ENCODE data around the gene FTO.
"Not testable (repeated sequence)": the region's sequence is repeated elsewhere in the genome, so short reads cannot be mapped to it uniquely, and the experiment has no call there.

FTO gene

GRCh38 chr16:53703590-53704444 is at the start of gene FTO, which contains the start of gene RPGRIP1L:
TSS of gene FTO (plus strand) at chr16:53704156.
TSS of gene RPGRIP1L (minus strand) at chr16:53703859. CDS start at chr16:53700723, 3,136 bp downstream.
- DNase-seq (ENCODE audit: low read depth), result peak; percentile 94

GRCh38 chr16:53654946-53655345 is 49.0 kb upstream of the FTO start:
- no peak for DNase-seq (ENCODE audit: low read depth)

- DNase-seq (ENCODE audit: low read depth), result no peak
Measured at GRCh38 chr16:53662072-53662471, 41.9 kb upstream of the FTO start.

- DNase-seq (ENCODE audit: low read depth), result no peak
Measured at GRCh38 chr16:53664724-53665345, 39.1 kb upstream of the FTO start.

- no peak for DNase-seq (ENCODE audit: low read depth)
Measured at GRCh38 chr16:53666786-53667415, 37.1 kb upstream of the FTO start.

GRCh38 chr16:53668869-53669268 is 35.1 kb upstream of the FTO start:
- no peak for DNase-seq (ENCODE audit: low read depth)

- DNase-seq (ENCODE audit: low read depth), result no peak
Measured at GRCh38 chr16:53672461-53672860, 31.5 kb upstream of the FTO start.

- DNase-seq (ENCODE audit: low read depth), result no peak
Measured at GRCh38 chr16:53673189-53673588, 30.8 kb upstream of the FTO start.

- DNase-seq (ENCODE audit: low read depth), result no peak
Measured at GRCh38 chr16:53678155-53678554, 25.8 kb upstream of the FTO start.

- no peak for DNase-seq (ENCODE audit: low read depth)
Measured at GRCh38 chr16:53678756-53679343, 25.1 kb upstream of the FTO start.

- no peak for DNase-seq (ENCODE audit: low read depth)
Measured at GRCh38 chr16:53680756-53681155, 23.2 kb upstream of the FTO start.

- DNase-seq (ENCODE audit: low read depth), result no peak
Measured at GRCh38 chr16:53681354-53681753, 22.6 kb upstream of the FTO start.

- not testable (repeated sequence) for DNase-seq (ENCODE audit: low read depth)
Measured at GRCh38 chr16:53685334-53685733, 18.6 kb upstream of the FTO start.

GRCh38 chr16:53686710-53687109 is 17.2 kb upstream of the FTO start:
- DNase-seq (ENCODE audit: low read depth), result no peak

GRCh38 chr16:53689636-53690035 is 14.3 kb upstream of the FTO start:
- DNase-seq (ENCODE audit: low read depth), result no peak

GRCh38 chr16:53690771-53691170 is 13.2 kb upstream of the FTO start:
- no peak for DNase-seq (ENCODE audit: low read depth)

- DNase-seq (ENCODE audit: low read depth), result no peak
Measured at GRCh38 chr16:53692146-53692545, 11.8 kb upstream of the FTO start.

GRCh38 chr16:53693320-53693719 is 10.6 kb upstream of the FTO start:
- DNase-seq (ENCODE audit: low read depth), result no peak

GRCh38 chr16:53695070-53695469 is 8.9 kb upstream of the FTO start:
- DNase-seq (ENCODE audit: low read depth), result no peak

GRCh38 chr16:53698271-53698670 is 5.7 kb upstream of the FTO start:
- not testable (repeated sequence) for DNase-seq (ENCODE audit: low read depth)

- DNase-seq (ENCODE audit: low read depth), result no peak
Measured at GRCh38 chr16:53704445-53704813, 473 bp downstream of the FTO start.

- no peak for DNase-seq (ENCODE audit: low read depth)
Measured at GRCh38 chr16:53707671-53708070, 3.7 kb downstream of the FTO start.

GRCh38 chr16:53708490-53708889 is 4.5 kb downstream of the FTO start:
- no peak for DNase-seq (ENCODE audit: low read depth)
